ENCODE data around the gene ITGAL. TPM values are rescaled to one million over a fixed set of nuclear protein-coding genes. Genes with fewer than 3 reads are reported as not detected.

ITGAL gene
- total and polyA plus RNA-seq, 10 donors, result 26.6 to 212 (median 130) TPM

DNA sequence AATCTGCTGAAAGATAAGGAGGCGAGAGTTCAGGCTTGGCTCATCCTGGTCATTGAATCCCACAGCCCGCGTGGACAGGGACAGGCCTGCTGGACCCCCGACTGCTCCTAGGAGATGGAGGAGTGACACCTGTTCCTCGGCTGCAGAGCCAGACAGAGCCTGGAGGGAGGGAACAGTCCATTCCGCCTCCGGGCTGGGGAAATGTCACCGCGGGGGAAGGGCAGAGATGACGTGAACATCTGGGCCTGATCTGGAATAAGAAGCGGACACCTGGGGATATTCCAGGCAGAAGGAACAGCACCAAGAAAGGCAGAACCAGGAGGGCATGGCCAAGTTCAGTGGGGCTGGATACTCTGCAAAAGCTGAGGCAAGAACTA lies 60.6 kb downstream of the ITGAL start:
- no peaks in the 10 kb centered on the region for H3K27me3 ChIP-seq (replicated peaks in 1 of 7)
- H3K4me3 ChIP-seq, result peak overlapping the region in 3 of 8 donors; percentile 64 to 85 (median 81)
- WGBS, 5 donors, result 78 to 95% (median 83%) methylated on average over 11 of the region's 11 CpGs
- intact Hi-C loops (cut with DNase I; ENCODE audit: low total_unique reads), result no loop called here
- H3K9me3 ChIP-seq, result no peaks in the 10 kb centered on the region
- no peak for DNase-seq
- TF ChIP-seq POLR2A (IDR thresholded peaks at IDR 0.05), result no peak
- TF ChIP-seq, protein P1, sequence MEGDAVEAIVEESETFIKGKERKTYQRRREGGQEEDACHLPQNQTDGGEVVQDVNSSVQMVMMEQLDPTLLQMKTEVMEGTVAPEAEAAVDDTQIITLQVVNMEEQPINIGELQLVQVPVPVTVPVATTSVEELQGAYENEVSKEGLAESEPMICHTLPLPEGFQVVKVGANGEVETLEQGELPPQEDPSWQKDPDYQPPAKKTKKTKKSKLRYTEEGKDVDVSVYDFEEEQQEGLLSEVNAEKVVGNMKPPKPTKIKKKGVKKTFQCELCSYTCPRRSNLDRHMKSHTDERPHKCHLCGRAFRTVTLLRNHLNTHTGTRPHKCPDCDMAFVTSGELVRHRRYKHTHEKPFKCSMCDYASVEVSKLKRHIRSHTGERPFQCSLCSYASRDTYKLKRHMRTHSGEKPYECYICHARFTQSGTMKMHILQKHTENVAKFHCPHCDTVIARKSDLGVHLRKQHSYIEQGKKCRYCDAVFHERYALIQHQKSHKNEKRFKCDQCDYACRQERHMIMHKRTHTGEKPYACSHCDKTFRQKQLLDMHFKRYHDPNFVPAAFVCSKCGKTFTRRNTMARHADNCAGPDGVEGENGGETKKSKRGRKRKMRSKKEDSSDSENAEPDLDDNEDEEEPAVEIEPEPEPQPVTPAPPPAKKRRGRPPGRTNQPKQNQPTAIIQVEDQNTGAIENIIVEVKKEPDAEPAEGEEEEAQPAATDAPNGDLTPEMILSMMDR (IDR thresholded peaks at IDR 0.05 in 8 of 11, conservative IDR thresholded peaks at IDR 0.05 in 3 of 11), result no peak
- no peak for TF ChIP-seq POLR2AphosphoS5 (IDR thresholded peaks at IDR 0.05)
- peaks cover 7 to 79% (median 41%) of the 10 kb centered on the region in 6 donors for H3K4me1 ChIP-seq
- peak overlapping the region in 5 of 8 donors; percentile 95 to 96 (median 96) for H3K27ac ChIP-seq
- peaks cover 0 to 31% (median 20%) of the 10 kb centered on the region in 6 donors for H3K36me3 ChIP-seq

DNA sequence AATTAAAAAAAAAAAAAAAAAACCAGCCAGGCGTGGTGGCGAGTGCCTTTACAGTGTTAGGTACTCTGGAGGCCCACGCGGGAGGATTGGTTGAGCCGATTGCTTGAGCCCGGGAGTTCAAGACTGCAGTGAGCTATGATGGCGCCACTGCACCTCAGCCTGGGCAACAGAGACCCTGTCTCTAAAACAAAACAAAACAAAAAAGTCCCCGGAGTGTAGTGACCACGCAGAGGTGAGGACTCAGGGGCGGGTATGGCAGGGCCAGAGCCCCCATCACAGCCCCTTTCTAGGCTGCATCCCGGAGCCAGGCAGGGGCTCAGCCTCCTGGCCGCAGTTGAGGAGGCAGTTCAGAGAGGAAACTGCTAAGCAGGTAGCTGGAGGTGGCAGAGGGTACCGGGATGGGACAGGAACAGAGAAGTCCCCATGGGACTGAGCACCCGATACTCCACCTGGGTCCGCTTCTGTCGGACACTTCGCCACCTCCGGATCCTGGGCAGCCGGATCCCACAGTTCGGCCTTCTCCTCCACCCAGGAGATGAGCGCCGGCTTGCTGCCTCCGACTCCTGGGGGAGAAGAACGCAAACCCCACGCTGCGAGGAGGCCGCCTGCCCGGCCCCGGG lies 61.3 kb downstream of the ITGAL start:
- peak overlapping the region; percentile 62 to 85 (median 74) for H3K4me3 ChIP-seq
- DNase-seq, result peak; percentile 77
- peaks cover 7 to 72% (median 34%) of the 10 kb centered on the region in 6 donors for H3K4me1 ChIP-seq
- H3K9me3 ChIP-seq, result no peaks in the 10 kb centered on the region
- no peaks in the 10 kb centered on the region for H3K27me3 ChIP-seq (replicated peaks in 1 of 7)
- H3K27ac ChIP-seq, result peak overlapping the region; percentile 86 to 96 (median 96)
- intact Hi-C loops (cut with DNase I; ENCODE audit: low total_unique reads), result no loop called here
- WGBS, 5 donors, result 12 to 26% (median 18%) methylated on average over 19 to 29 of the region's 29 CpGs
- peaks cover 0 to 31% (median 20%) of the 10 kb centered on the region in 6 donors for H3K36me3 ChIP-seq
- TF ChIP-seq POLR2AphosphoS5 (IDR thresholded peaks at IDR 0.05), result no peak
- TF ChIP-seq POLR2A (IDR thresholded peaks at IDR 0.05), result no peak
- TF ChIP-seq, protein P1 (IDR thresholded peaks at IDR 0.05 in 8 of 11, conservative IDR thresholded peaks at IDR 0.05 in 3 of 11), result no peak

DNA sequence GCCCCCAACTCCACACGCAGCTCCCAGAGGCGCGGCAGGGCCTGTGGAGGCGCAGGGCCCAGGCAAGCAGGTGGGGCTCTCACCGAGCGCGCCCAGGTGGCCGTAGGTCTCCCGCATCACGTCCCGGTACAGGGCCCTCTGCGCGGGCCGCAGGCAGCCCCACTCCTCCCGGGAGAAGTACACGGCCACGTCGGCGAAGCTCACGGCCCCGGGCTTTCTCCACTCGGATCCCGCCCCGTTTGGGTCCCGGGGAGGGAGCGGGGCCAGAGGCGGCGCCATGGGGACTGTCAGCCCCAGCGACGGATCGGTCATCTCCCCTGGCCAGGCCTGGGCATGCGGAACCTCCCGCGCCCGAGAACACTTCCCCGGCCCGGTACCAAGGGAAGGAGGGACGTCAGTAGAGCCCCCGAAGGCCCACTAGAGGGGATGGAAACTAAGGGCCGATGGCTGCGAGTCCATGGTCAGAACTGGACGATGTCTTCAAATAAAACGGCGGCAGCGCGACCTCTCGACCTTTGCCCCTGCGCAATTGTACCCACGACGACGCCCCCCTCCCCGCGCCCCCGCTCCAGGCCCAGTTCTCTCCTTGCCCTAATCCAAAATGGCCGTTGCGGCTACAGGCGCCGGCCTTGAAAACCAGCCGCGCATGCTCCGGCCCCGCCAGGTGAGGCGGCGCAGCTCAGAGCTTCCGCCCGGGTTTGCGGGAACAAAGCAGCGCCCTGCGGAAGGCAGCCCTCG lies 62.0 kb downstream of the ITGAL start, which contains the start of gene ZNF747:
ZNF747 (minus strand) TSS at position 491 of the 738 bp plus-strand sequence; CDS start at position 312, 179 bp downstream.
- 0 to 1% (median 0%) methylated on average over 15 to 70 of the region's 70 CpGs for WGBS, 5 donors
- intact Hi-C loops (cut with DNase I; ENCODE audit: low total_unique reads), result no loop called here
- TF ChIP-seq POLR2AphosphoS5 (IDR thresholded peaks at IDR 0.05) (peak; percentile 93 to 95 (median 94)), POLR2A (IDR thresholded peaks at IDR 0.05) (peak; percentile 20 to 72 (median 45))
- TF ChIP-seq, protein P1 (IDR thresholded peaks at IDR 0.05 in 8 of 11, conservative IDR thresholded peaks at IDR 0.05 in 3 of 11), result peak in 3 of 11 experiments; percentile 5 to 21 (median 15)

More for the DNA sequence above, 62.0 kb downstream of the ITGAL start, which contains the start of gene ZNF747:
- peak within 1 kb of the TSS; percentile 86 to 96 (median 96) for H3K27ac ChIP-seq
- H3K36me3 ChIP-seq, result peaks cover 0 to 31% (median 20%) of the 10 kb centered on the region in 6 donors
- H3K27me3 ChIP-seq (replicated peaks in 1 of 7), result no peaks in the 10 kb centered on the region
- peaks cover 7 to 65% (median 32%) of the 10 kb centered on the region in 6 donors for H3K4me1 ChIP-seq
- DNase-seq, result peak; percentile 97
- peak within 1 kb of the TSS; percentile 62 to 85 (median 74) for H3K4me3 ChIP-seq
- H3K9me3 ChIP-seq, result no peaks in the 10 kb centered on the region
